ENCODE data around the gene MRGPRE.

MRGPRE gene

GRCh38 chr11:3206922-3207204 is 25.4 kb downstream of the MRGPRE start:
- Histone ChIP-seq H3K4me1 (peaks cover 0 to 23% (median 13%) of the 10 kb centered on the region in 4 donors), H3K27ac (no peak overlapping the region), H3K9me3 (peaks cover 0 to 11% (median 7%) of the 10 kb centered on the region in 3 donors), H3K36me3 (no peaks in the 10 kb centered on the region), H3K4me3 (no peak overlapping the region), H3K27me3 (peaks cover 0 to 33% of the 10 kb centered on the region in 2 donors)
- intact Hi-C loops (cut with DNase I; ENCODE audit: low total_unique reads) = no loop called here
- DNase-seq = no peak
- no peak for TF ChIP-seq CTCF (IDR thresholded peaks at IDR 0.05)

DNA sequence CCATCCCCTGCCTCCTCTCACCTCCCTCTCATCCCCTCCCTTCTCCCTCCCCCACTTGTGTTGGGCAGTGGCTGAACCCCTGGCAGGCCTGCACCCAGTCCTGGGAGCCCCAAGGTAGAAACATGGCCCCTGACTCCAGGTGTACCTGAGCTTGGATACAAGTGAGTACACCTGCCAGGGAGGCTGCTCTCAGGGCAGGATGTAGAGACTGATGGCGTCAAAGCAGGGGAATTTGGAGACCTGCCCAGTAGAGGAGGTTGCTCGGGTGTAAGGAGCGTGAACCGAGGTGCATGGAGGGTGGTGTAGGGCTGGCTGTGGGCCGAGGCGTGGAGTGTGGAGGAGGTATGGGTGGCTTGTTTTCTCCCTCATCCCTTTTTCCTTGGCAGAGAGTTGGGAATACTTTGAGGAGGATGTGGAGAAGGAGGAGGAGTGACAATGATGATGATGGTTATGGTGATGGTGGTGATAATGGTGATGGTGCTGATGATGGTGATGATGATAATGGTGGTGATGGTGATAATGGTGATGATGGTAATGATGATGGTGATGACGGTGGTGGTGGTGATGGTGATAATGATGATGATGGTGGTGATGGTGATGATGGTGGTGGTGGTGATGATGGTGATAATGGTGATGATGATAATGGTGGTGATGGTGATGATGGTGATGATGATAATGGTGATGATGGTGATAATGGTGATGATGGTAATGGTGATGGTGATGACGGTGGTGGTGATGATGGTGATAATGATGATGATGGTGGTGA is 25.9 kb downstream of the MRGPRE start:
- intact Hi-C loops (cut with DNase I; ENCODE audit: low total_unique reads) = no loop called here
- no peak for TF ChIP-seq CTCF (IDR thresholded peaks at IDR 0.05)
- DNase-seq = no peak
- Histone ChIP-seq H3K4me3 (no peak overlapping the region), H3K4me1 (peaks cover 0 to 23% (median 13%) of the 10 kb centered on the region in 4 donors), H3K27ac (no peak overlapping the region), H3K9me3 (peaks cover 0 to 5% (median 2%) of the 10 kb centered on the region in 3 donors), H3K36me3 (no peaks in the 10 kb centered on the region), H3K27me3 (peaks cover 0 to 38% of the 10 kb centered on the region in 2 donors)

- Histone ChIP-seq H3K9me3 (peaks cover 0 to 2% (median 0%) of the 10 kb centered on the region in 3 donors), H3K36me3 (no peaks in the 10 kb centered on the region), H3K27me3 (peaks cover 0 to 47% of the 10 kb centered on the region in 2 donors), H3K27ac (no peak overlapping the region), H3K4me1 (peaks cover 0 to 23% (median 13%) of the 10 kb centered on the region in 4 donors), H3K4me3 (no peak overlapping the region)
- no peak for DNase-seq
- intact Hi-C loops (cut with DNase I; ENCODE audit: low total_unique reads) = no loop called here
- TF ChIP-seq CTCF (IDR thresholded peaks at IDR 0.05) = no peak
Observed at GRCh38 chr11:3205261-3206155, 26.7 kb downstream of the MRGPRE start.

GRCh38 chr11:3204141-3205015 is 27.8 kb downstream of the MRGPRE start:
- H3K27ac ChIP-seq = no peak overlapping the region
- H3K36me3 ChIP-seq = no peaks in the 10 kb centered on the region
- intact Hi-C loops (cut with DNase I; ENCODE audit: low total_unique reads) = no loop called here
- H3K4me1 ChIP-seq = peaks cover 0 to 23% (median 13%) of the 10 kb centered on the region in 4 donors
- no peak for DNase-seq
- H3K4me3 ChIP-seq = no peak overlapping the region
- peaks cover 0 to 58% of the 10 kb centered on the region in 2 donors for H3K27me3 ChIP-seq
- no peaks in the 10 kb centered on the region for H3K9me3 ChIP-seq
- TF ChIP-seq CTCF (IDR thresholded peaks at IDR 0.05) = no peak
